HG03457 (cell line): ENCODE results near the gene ADGRA3.

ENCODE experiments used
- ATAC-seq: cut with Tn5 transposase; IDR thresholded peaks from one replicate; pipeline ENCODE4 v1.9.1; 2021; ENCODE audit warnings: moderate number of reproducible peaks; ENCODE audit not compliant: unreplicated experiment

The ADGRA3 gene

GRCh38 chr4:22514001-22514400, 1.9 kb downstream of the ADGRA3 start:
- no peak for ATAC-seq

GRCh38 chr4:22512306-22512705, 3.6 kb downstream of the ADGRA3 start:
- no peak for ATAC-seq

GRCh38 chr4:22510750-22511149, 5.1 kb downstream of the ADGRA3 start:
- ATAC-seq, result no peak

- ATAC-seq, result no peak
Measured at GRCh38 chr4:22508376-22508775, 7.5 kb downstream of the ADGRA3 start.

- ATAC-seq, result no peak
Measured at GRCh38 chr4:22504922-22505321, 10.9 kb downstream of the ADGRA3 start.

GRCh38 chr4:22504447-22504846, 11.4 kb downstream of the ADGRA3 start:
- ATAC-seq, result no peak

- ATAC-seq, result no peak
Measured at GRCh38 chr4:22502895-22503814, 12.7 kb downstream of the ADGRA3 start.

GRCh38 chr4:22501715-22502095, 14.2 kb downstream of the ADGRA3 start:
- ATAC-seq, result no peak

GRCh38 chr4:22500831-22501714, 14.8 kb downstream of the ADGRA3 start:
- ATAC-seq, result no peak

GRCh38 chr4:22500128-22500611, 15.7 kb downstream of the ADGRA3 start:
- no peak for ATAC-seq

GRCh38 chr4:22498866-22499265, 17.0 kb downstream of the ADGRA3 start:
- ATAC-seq, result no peak

- ATAC-seq, result no peak
Measured at GRCh38 chr4:22496165-22496813, 19.6 kb downstream of the ADGRA3 start.

GRCh38 chr4:22493523-22493922, 22.3 kb downstream of the ADGRA3 start:
- no peak for ATAC-seq

GRCh38 chr4:22492987-22493386, 22.9 kb downstream of the ADGRA3 start:
- ATAC-seq, result no peak

GRCh38 chr4:22491939-22492338, 23.9 kb downstream of the ADGRA3 start:
- ATAC-seq, result no peak

- ATAC-seq, result no peak
Measured at GRCh38 chr4:22490718-22491315, 25.0 kb downstream of the ADGRA3 start.

- no peak for ATAC-seq
Measured at GRCh38 chr4:22488106-22488505, 27.8 kb downstream of the ADGRA3 start.

- ATAC-seq, result no peak
Measured at GRCh38 chr4:22487328-22487727, 28.5 kb downstream of the ADGRA3 start.

GRCh38 chr4:22486276-22486675, 29.6 kb downstream of the ADGRA3 start:
- no peak for ATAC-seq

GRCh38 chr4:22485737-22486136, 30.1 kb downstream of the ADGRA3 start:
- ATAC-seq, result no peak

GRCh38 chr4:22483551-22483981, 32.3 kb downstream of the ADGRA3 start:
- no peak for ATAC-seq
